CD8-positive, alpha-beta memory T cell (primary cell): ENCODE results near the gene CDS1. TPM values are rescaled to one million over a fixed set of nuclear protein-coding genes. Genes with fewer than 3 reads are reported as not detected.
A peak's percentile ranks its signal among the peaks of the same experiment; 100 is the strongest.

Experiments used
- CTCF ChIA-PET: fragments of 350-600 bp; sonication (Branson Sonifier 250); formaldehyde crosslinking; loops from one replicate; lab custom pipeline; 2021; ENCODE audit warnings: antibody characterized with exemption; lab: Charles Lee
- POLR2A ChIA-PET: fragments of 350-600 bp; sonication (Branson Sonifier 250); formaldehyde crosslinking; loops from one replicate; lab custom pipeline; 2021; ENCODE audit warnings: antibody characterized with exemption; lab: Charles Lee
- DNase-seq, 5 donors: peaks; one replicate each; pipeline versions ENCODE4 v3.0.0 to v3.0.0-alpha.2; 2020 to 2022; ENCODE audit warnings: mixed read lengths in 1 of 5
- H3K27ac ChIP-seq: one replicate; pipeline ENCODE4 v1.7.0; 2013; ENCODE audit warnings: low read depth, mild to moderate bottlenecking, low read length, moderate library complexity
- H3K27me3 ChIP-seq: 2 replicates; pipeline ENCODE4 v1.7.0; 2013; ENCODE audit warnings: low read length, mild to moderate bottlenecking; ENCODE audit not compliant: insufficient read depth, poor library complexity, severe bottlenecking
- H3K36me3 ChIP-seq: 2 replicates; pipeline ENCODE4 v1.7.0; 2013; ENCODE audit warnings: mild to moderate bottlenecking, low read length, moderate library complexity; ENCODE audit not compliant: insufficient read depth
- H3K4me1 ChIP-seq: 2 replicates; pipeline ENCODE4 v1.7.0; 2013; ENCODE audit warnings: mild to moderate bottlenecking, low read length, moderate library complexity; ENCODE audit not compliant: insufficient read depth
- H3K4me3 ChIP-seq: 2 replicates; pipeline ENCODE4 v1.7.0; 2013; ENCODE audit warnings: mild to moderate bottlenecking, low read length
- H3K9me3 ChIP-seq: 2 replicates; pipeline ENCODE4 v1.7.0; 2013; ENCODE audit warnings: mild to moderate bottlenecking, low read length
- H3K27ac Mint-ChIP-seq, 8 donors: one replicate each; pipeline ENCODE4 v1.8.0; 2020 to 2021; ENCODE audit warnings: mixed read lengths in 8 of 8, mild to moderate bottlenecking in 6 of 8, inconsistent platforms in 3 of 8, moderate library complexity in 3 of 8
- H3K27me3 Mint-ChIP-seq, 2 donors: one replicate each; pipeline ENCODE4 v1.8.0; 2020 to 2021; ENCODE audit warnings: mixed read lengths in 2 of 2, mild to moderate bottlenecking in 1 of 2, moderate library complexity in 1 of 2
- H3K36me3 Mint-ChIP-seq, 3 donors: one replicate each; pipeline ENCODE4 v1.8.0; 2020 to 2021; ENCODE audit warnings: mixed read lengths in 3 of 3, inconsistent platforms in 1 of 3, mild to moderate bottlenecking in 1 of 3
- H3K4me1 Mint-ChIP-seq, 3 donors: one replicate each; pipeline ENCODE4 v1.8.0; 2020 to 2021; ENCODE audit warnings: mixed read lengths in 3 of 3, inconsistent platforms in 1 of 3, mild to moderate bottlenecking in 1 of 3
- H3K4me3 Mint-ChIP-seq, 7 donors: one replicate each; pipeline ENCODE4 v1.8.0; 2020 to 2021; ENCODE audit warnings: mixed read lengths in 7 of 7, mild to moderate bottlenecking in 6 of 7, moderate library complexity in 4 of 7, inconsistent platforms in 2 of 7
- H3K9me3 Mint-ChIP-seq, 5 donors: one replicate each; pipeline ENCODE4 v1.8.0; 2020 to 2022; ENCODE audit warnings: mixed read lengths in 5 of 5, mild to moderate bottlenecking in 3 of 5, moderate library complexity in 2 of 5, inconsistent platforms in 1 of 5
- polyA plus RNA-seq: library from polyadenylated mRNA; unstranded; fragments of 300-500 nt; fragmentation: Illumina TruSeq; gene quantifications from one replicate; pipeline ENCODE4 v1.2.3, GENCODE V29; 2021
- total RNA-seq, 2 experiments: library from RNA; stranded (reverse); gene quantifications; one replicate each; pipeline ENCODE4 v1.2.3, GENCODE V29; 2021

Gene CDS1
- total and polyA plus RNA-seq, 3 experiments from 2014 or later = 0.20 to 0.44 (median 0.28) TPM

DNA sequence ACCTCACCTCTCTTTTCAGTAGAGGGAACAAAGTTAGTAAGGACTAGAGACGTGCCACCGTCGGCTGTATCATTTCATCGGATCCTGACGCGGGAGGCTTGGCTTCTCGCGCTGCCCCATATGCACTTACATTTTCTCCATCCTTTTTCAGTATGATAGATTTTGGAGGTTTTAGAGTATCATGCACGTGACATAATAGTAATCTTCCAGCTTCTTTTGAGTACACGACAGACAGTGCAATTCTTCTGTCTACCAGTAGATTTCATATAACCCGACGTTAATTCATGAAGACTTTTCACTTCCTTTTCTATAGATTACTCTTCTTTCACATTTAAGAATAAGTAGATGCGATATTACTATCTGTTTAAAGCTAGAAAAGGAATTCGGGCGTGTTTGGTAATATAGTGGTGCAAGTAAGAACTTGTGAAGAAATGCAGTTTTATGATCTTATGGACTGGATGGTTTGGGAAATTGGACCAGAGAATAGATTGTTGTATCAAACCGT is 1.0 kb downstream of the CDS1 start:
- Histone ChIP-seq H3K27me3 (peaks cover 11% of the 10 kb centered on the region), H3K4me3 (peak overlapping the region; percentile 41), H3K4me1 (peaks cover 13% of the 10 kb centered on the region), H3K36me3 (no peaks in the 10 kb centered on the region), H3K9me3 (no peaks in the 10 kb centered on the region), H3K27ac (no peak overlapping the region)
- Mint-ChIP-seq H3K27ac (peak overlapping the region in 7 of 8 donors; percentile 13 to 76 (median 66)), H3K27me3 (peaks cover 33 to 48% of the 10 kb centered on the region in 2 donors), H3K4me3 (peak overlapping the region; percentile 83 to 92 (median 85)), H3K36me3 (peaks cover 0 to 3% (median 3%) of the 10 kb centered on the region in 3 donors), H3K9me3 (peaks cover 2 to 11% (median 3%) of the 10 kb centered on the region in 5 donors), H3K4me1 (peaks cover 14 to 21% (median 21%) of the 10 kb centered on the region in 3 donors)
- peak in 1 of 5 donors; percentile 25 for DNase-seq
- ChIA-PET POLR2A (no interaction called here), CTCF (no interaction called here)

DNA sequence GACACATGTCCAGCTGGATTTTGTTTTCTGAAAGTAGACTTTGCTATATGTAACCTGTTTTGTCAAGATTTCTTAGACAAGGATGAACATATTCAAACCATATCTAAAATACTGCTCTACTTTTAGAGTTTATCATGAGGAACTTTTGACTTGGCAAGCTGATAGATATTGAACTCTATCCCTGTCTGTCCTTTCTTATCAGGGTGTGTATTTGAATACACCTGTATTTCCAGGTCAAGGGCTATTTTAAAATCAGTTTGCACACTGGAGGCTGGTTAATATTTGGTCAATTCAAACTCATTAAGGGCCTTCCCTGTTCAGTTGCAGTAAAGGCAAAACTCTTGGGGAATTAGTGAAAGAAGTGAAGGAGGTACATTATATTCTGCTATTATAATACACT is 2.3 kb downstream of the CDS1 start:
- Histone ChIP-seq H3K4me3 (no peak overlapping the region), H3K9me3 (no peaks in the 10 kb centered on the region), H3K36me3 (no peaks in the 10 kb centered on the region), H3K27ac (no peak overlapping the region), H3K27me3 (peaks cover 11% of the 10 kb centered on the region), H3K4me1 (peaks cover 13% of the 10 kb centered on the region)
- POLR2A ChIA-PET = no interaction called here
- H3K27ac Mint-ChIP-seq = no peak overlapping the region
- peaks cover 14 to 21% (median 21%) of the 10 kb centered on the region in 3 donors for H3K4me1 Mint-ChIP-seq
- CTCF ChIA-PET = no interaction called here
- H3K27me3 Mint-ChIP-seq = peaks cover 31 to 38% of the 10 kb centered on the region in 2 donors
- no peak for DNase-seq
- H3K4me3 Mint-ChIP-seq = no peak overlapping the region
- peaks cover 2 to 11% (median 3%) of the 10 kb centered on the region in 5 donors for H3K9me3 Mint-ChIP-seq
- peaks cover 0 to 3% (median 3%) of the 10 kb centered on the region in 3 donors for H3K36me3 Mint-ChIP-seq

DNA sequence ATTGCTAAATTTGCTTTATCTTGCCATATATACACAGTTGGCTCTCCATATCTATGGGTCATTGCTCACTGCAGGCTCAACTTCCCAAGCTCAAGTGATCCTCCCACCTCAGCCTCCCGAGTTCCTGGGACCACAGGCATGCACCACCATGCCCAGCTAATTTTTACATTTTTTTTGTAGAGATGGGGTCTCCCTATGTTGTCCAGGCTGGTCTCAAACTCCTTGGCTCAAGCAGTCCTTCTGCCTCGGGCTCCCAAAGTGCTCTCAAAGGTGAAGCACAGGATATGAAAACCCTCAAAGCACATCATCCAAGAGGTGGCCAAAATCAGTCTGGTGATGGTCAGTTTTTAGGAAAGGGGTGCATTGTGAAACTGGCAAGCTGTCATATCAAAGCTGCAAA is 11.8 kb downstream of the CDS1 start:
- H3K27ac Mint-ChIP-seq = no peak overlapping the region
- peaks cover 2 to 12% of the 10 kb centered on the region in 2 donors for H3K27me3 Mint-ChIP-seq
- Histone ChIP-seq H3K4me3 (no peak overlapping the region), H3K27me3 (no peaks in the 10 kb centered on the region), H3K9me3 (no peaks in the 10 kb centered on the region), H3K27ac (no peak overlapping the region), H3K4me1 (no peaks in the 10 kb centered on the region), H3K36me3 (no peaks in the 10 kb centered on the region)
- no peaks in the 10 kb centered on the region for H3K36me3 Mint-ChIP-seq
- POLR2A ChIA-PET = no interaction called here
- H3K4me3 Mint-ChIP-seq = no peak overlapping the region
- CTCF ChIA-PET = no interaction called here
- DNase-seq = no peak
- no peaks in the 10 kb centered on the region for H3K4me1 Mint-ChIP-seq
- peaks cover 0 to 6% (median 0%) of the 10 kb centered on the region in 5 donors for H3K9me3 Mint-ChIP-seq

DNA sequence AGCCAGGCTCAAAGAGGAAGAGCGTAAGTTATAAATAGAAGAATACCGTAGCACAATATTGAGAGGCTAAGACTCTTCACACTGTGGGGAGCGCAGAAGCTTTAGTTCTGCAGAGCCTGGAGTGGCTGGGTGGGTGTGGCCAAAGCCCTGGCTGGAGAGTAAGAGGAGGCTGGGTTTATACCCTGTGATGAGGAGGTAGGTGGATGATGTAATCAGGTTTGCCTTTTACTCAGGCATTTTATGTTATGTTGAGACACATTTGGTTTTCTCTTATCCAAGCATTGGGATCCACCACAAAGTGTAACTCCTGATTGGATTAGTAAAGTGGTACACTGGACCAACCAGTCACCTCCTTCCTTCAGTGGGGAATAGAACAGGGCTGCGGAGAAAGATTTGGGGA is 13.9 kb downstream of the CDS1 start:
- Mint-ChIP-seq H3K9me3 (peaks cover 0 to 5% (median 0%) of the 10 kb centered on the region in 5 donors), H3K27me3 (peaks cover 2 to 11% of the 10 kb centered on the region in 2 donors), H3K4me3 (no peak overlapping the region), H3K4me1 (no peaks in the 10 kb centered on the region), H3K27ac (no peak overlapping the region), H3K36me3 (no peaks in the 10 kb centered on the region)
- no peaks in the 10 kb centered on the region for H3K9me3 ChIP-seq
- no peaks in the 10 kb centered on the region for H3K4me1 ChIP-seq
- H3K27ac ChIP-seq = no peak overlapping the region
- H3K27me3 ChIP-seq = no peaks in the 10 kb centered on the region
- POLR2A ChIA-PET = no interaction called here
- CTCF ChIA-PET = no interaction called here
- no peaks in the 10 kb centered on the region for H3K36me3 ChIP-seq
- H3K4me3 ChIP-seq = no peak overlapping the region
- no peak for DNase-seq

GRCh38 chr4:84597450-84597849 is 14.5 kb downstream of the CDS1 start:
- peaks cover 2 to 10% of the 10 kb centered on the region in 2 donors for H3K27me3 Mint-ChIP-seq
- no peaks in the 10 kb centered on the region for H3K4me1 Mint-ChIP-seq
- Histone ChIP-seq H3K27me3 (no peaks in the 10 kb centered on the region), H3K9me3 (no peaks in the 10 kb centered on the region), H3K4me3 (no peak overlapping the region), H3K4me1 (no peaks in the 10 kb centered on the region), H3K27ac (no peak overlapping the region), H3K36me3 (no peaks in the 10 kb centered on the region)
- peaks cover 0 to 4% (median 0%) of the 10 kb centered on the region in 5 donors for H3K9me3 Mint-ChIP-seq
- no peak overlapping the region for H3K27ac Mint-ChIP-seq
- no peak for DNase-seq
- ChIA-PET CTCF (no interaction called here), POLR2A (no interaction called here)
- no peak overlapping the region for H3K4me3 Mint-ChIP-seq
- H3K36me3 Mint-ChIP-seq = no peaks in the 10 kb centered on the region

DNA sequence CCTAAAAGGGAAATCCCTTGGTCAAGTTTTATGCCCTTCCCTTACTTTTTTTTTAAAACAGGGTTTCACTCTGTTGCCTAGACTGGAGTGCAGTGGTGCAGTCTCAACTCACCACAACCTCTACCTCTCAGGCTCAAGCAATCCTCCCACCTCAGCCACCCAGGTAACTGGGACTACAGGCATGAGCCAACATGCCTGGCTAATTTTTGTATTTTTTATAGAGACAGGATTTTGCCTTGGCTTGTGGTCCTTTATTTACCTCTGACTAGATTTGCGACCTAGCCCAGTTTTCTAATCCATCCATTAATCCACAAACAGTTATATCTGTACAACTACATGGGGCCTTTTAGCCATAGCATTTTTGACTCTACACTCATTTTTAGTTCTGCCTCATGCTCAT is 23.7 kb downstream of the CDS1 start:
- H3K27me3 ChIP-seq = no peaks in the 10 kb centered on the region
- Mint-ChIP-seq H3K27ac (no peak overlapping the region), H3K9me3 (no peaks in the 10 kb centered on the region), H3K27me3 (no peaks in the 10 kb centered on the region), H3K4me3 (no peak overlapping the region), H3K4me1 (no peaks in the 10 kb centered on the region), H3K36me3 (no peaks in the 10 kb centered on the region)
- DNase-seq = no peak
- H3K9me3 ChIP-seq = no peaks in the 10 kb centered on the region
- no peak overlapping the region for H3K4me3 ChIP-seq
- ChIA-PET CTCF (no interaction called here), POLR2A (no interaction called here)
- H3K27ac ChIP-seq = no peak overlapping the region
- H3K4me1 ChIP-seq = no peaks in the 10 kb centered on the region
- H3K36me3 ChIP-seq = no peaks in the 10 kb centered on the region

- H3K27ac Mint-ChIP-seq = no peak overlapping the region
- POLR2A ChIA-PET = no interaction called here
- no peak overlapping the region for H3K4me3 Mint-ChIP-seq
- CTCF ChIA-PET = no interaction called here
- no peaks in the 10 kb centered on the region for H3K9me3 ChIP-seq
- H3K27me3 ChIP-seq = no peaks in the 10 kb centered on the region
- H3K36me3 ChIP-seq = no peaks in the 10 kb centered on the region
- no peaks in the 10 kb centered on the region for H3K4me1 Mint-ChIP-seq
- no peak overlapping the region for H3K27ac ChIP-seq
- DNase-seq = no peak
- no peaks in the 10 kb centered on the region for H3K27me3 Mint-ChIP-seq
- no peaks in the 10 kb centered on the region for H3K36me3 Mint-ChIP-seq
- H3K4me3 ChIP-seq = no peak overlapping the region
- no peaks in the 10 kb centered on the region for H3K9me3 Mint-ChIP-seq
- H3K4me1 ChIP-seq = no peaks in the 10 kb centered on the region
These were observed 28.6 kb downstream of the CDS1 start for GRCh38 chr4:84611531-84611930.

- no peak overlapping the region for H3K27ac Mint-ChIP-seq
- H3K9me3 Mint-ChIP-seq = peaks cover 0 to 4% (median 0%) of the 10 kb centered on the region in 5 donors
- H3K4me1 ChIP-seq = no peaks in the 10 kb centered on the region
- H3K4me1 Mint-ChIP-seq = no peaks in the 10 kb centered on the region
- H3K27me3 Mint-ChIP-seq = no peaks in the 10 kb centered on the region
- H3K4me3 Mint-ChIP-seq = no peak overlapping the region
- H3K36me3 ChIP-seq = no peaks in the 10 kb centered on the region
- no peak for DNase-seq
- no peak overlapping the region for H3K27ac ChIP-seq
- H3K4me3 ChIP-seq = no peak overlapping the region
- ChIA-PET CTCF (no interaction called here), POLR2A (no interaction called here)
- no peaks in the 10 kb centered on the region for H3K27me3 ChIP-seq
- no peaks in the 10 kb centered on the region for H3K36me3 Mint-ChIP-seq
- no peaks in the 10 kb centered on the region for H3K9me3 ChIP-seq
These were observed 32.0 kb downstream of the CDS1 start for GRCh38 chr4:84614891-84615290.
